H1 (cell line): ENCODE results near the gene TYRO3. TPM values are rescaled to one million over a fixed set of nuclear protein-coding genes. Genes with fewer than 3 reads are reported as not detected.
"Not testable (repeated sequence)": the region's sequence is repeated elsewhere in the genome, so short reads cannot be mapped to it uniquely, and the experiment has no call there.

ENCODE experiments used
- CTCF ChIA-PET: fragments of 300-600 bp; sonication (Branson Sonifier 250); formaldehyde crosslinking; loops from one replicate; lab custom pipeline; 2021; ENCODE audit not compliant: partially characterized antibody; lab: Charles Lee
- POLR2A ChIA-PET: fragments of 300-600 bp; sonication (Branson Sonifier 250); formaldehyde crosslinking; loops from one replicate; lab custom pipeline; 2021; ENCODE audit warnings: inconsistent platforms; ENCODE audit not compliant: partially characterized antibody; lab: Charles Lee
- DNase-seq, 2 experiments: peaks; one replicate each; pipeline versions ENCODE4 v3.0.0 to v3.0.0-alpha.2; 2010 to 2022; ENCODE audit warnings: low spot score in 2 of 2, low read depth in 1 of 2, mixed read lengths in 1 of 2
- FAIRE-seq: peaks from 2 replicates; lab custom pipeline; 2011; peaks lifted over from hg19 to GRCh38; lab: Jason Lieb, UNC
- H2AFZ ChIP-seq: 2 replicates; pipeline ENCODE4 v1.8.1; 2012; ENCODE audit warnings: low read length, inconsistent platforms
- H2AK5ac ChIP-seq: 2 replicates; pipeline ENCODE4 v1.6.1; 2013; ENCODE audit warnings: low read depth, low read length
- H2BK120ac ChIP-seq: replicated peaks from 2 replicates; pipeline ENCODE3; 2013; ENCODE audit warnings: low read depth, low read length, inconsistent platforms
- H2BK12ac ChIP-seq: 2 replicates; pipeline ENCODE4 v1.6.1; 2013; ENCODE audit warnings: low read depth, low read length
- H2BK15ac ChIP-seq: 2 replicates; pipeline ENCODE4 v1.6.1; 2013; ENCODE audit warnings: low read length
- H2BK20ac ChIP-seq: 2 replicates; pipeline ENCODE4 v1.6.1; 2013; ENCODE audit warnings: low read length
- H2BK5ac ChIP-seq: 2 replicates; pipeline ENCODE4 v1.6.1; 2013; ENCODE audit warnings: low read depth, low read length
- H3K14ac ChIP-seq: 2 replicates; pipeline ENCODE4 v1.6.1; 2013; ENCODE audit warnings: inconsistent platforms; ENCODE audit not compliant: insufficient read length
- H3K18ac ChIP-seq: 2 replicates; pipeline ENCODE4 v1.6.1; 2013; ENCODE audit warnings: low read length; ENCODE audit errors: extremely low read depth
- H3K23ac ChIP-seq: 2 replicates; pipeline ENCODE4 v1.6.1; 2013; ENCODE audit warnings: inconsistent platforms; ENCODE audit not compliant: insufficient read length
- H3K23me2 ChIP-seq: 2 replicates; pipeline ENCODE4 v1.6.1; 2013; ENCODE audit warnings: low read depth, low read length
- H3K27ac ChIP-seq: 2 replicates; pipeline ENCODE4 v1.6.1; 2011; ENCODE audit warnings: low read depth, low read length, inconsistent platforms
- H3K27me3 ChIP-seq, 4 experiments: replicated peaks in 1 of 4; 1 replicate in 1 of 4; 2 replicates in 3 of 4; pipeline versions ENCODE4 v1.6.1 to v1.8.1; 2011 to 2013; ENCODE audit warnings: low read length in 3 of 4, mild to moderate bottlenecking in 3 of 4, inconsistent platforms in 2 of 4, mixed read lengths in 2 of 4, moderate library complexity in 1 of 4; ENCODE audit not compliant: control insufficient read depth in 3 of 4, insufficient read depth in 3 of 4; ENCODE audit errors: extremely low read depth in 1 of 4
- H3K36me3 ChIP-seq, 4 experiments: 2 replicates each; pipeline versions ENCODE4 v1.6.1 to v1.8.1; 2011 to 2013; ENCODE audit warnings: mild to moderate bottlenecking in 4 of 4, low read length in 3 of 4, moderate library complexity in 2 of 4, control low read depth in 1 of 4, inconsistent platforms in 1 of 4; ENCODE audit not compliant: insufficient read depth in 4 of 4, control insufficient read depth in 2 of 4
- H3K4ac ChIP-seq: replicated peaks from 2 replicates; pipeline ENCODE3; 2013; ENCODE audit warnings: low read length, low read depth, mixed read lengths, inconsistent platforms; ENCODE audit not compliant: insufficient read length
- H3K4me1 ChIP-seq, 4 experiments: replicated peaks in 1 of 4; 1 replicate in 1 of 4; 2 replicates in 3 of 4; pipeline versions ENCODE4 v1.6.1 to v1.8.1; 2011 to 2013; ENCODE audit warnings: low read length in 3 of 4, inconsistent platforms in 2 of 4, mixed read lengths in 1 of 4; ENCODE audit not compliant: insufficient read depth in 4 of 4, control insufficient read depth in 3 of 4
- H3K4me2 ChIP-seq, 2 experiments: 2 replicates each; pipeline versions ENCODE4 v1.6.1 to v1.8.1; 2011 to 2013; ENCODE audit warnings: low read depth in 2 of 2, low read length in 2 of 2, control low read depth in 1 of 2, inconsistent platforms in 1 of 2, mild to moderate bottlenecking in 1 of 2; ENCODE audit not compliant: insufficient read depth in 1 of 2
- H3K4me3 ChIP-seq, 4 experiments: fragments of 200-600, 300-600 bp in 1 of 4; sonication (generic), shearing (Covaris generic), sonication (Bioruptor Twin) in 1 of 4; 2 replicates each; pipeline versions ENCODE4 v1.5.1 to v1.8.1; 2011 to 2016; ENCODE audit warnings: low read length in 4 of 4, low read depth in 3 of 4, control low read depth in 2 of 4, inconsistent platforms in 2 of 4, mild to moderate bottlenecking in 2 of 4, mixed read lengths in 1 of 4, moderate library complexity in 1 of 4; ENCODE audit not compliant: insufficient read depth in 2 of 4; ENCODE audit errors: extremely low read depth in 1 of 4
- H3K56ac ChIP-seq: replicated peaks from 2 replicates; pipeline ENCODE3; 2013; ENCODE audit warnings: low read depth, mild to moderate bottlenecking, mixed read lengths, low read length, inconsistent platforms; ENCODE audit not compliant: insufficient read length
- H3K79me1 ChIP-seq: 2 replicates; pipeline ENCODE4 v1.6.1; 2013; ENCODE audit warnings: low read depth, low read length, control low read depth
- H3K79me2 ChIP-seq, 2 experiments: 2 replicates each; pipeline versions ENCODE4 v1.6.1 to v1.8.1; 2012 to 2013; ENCODE audit warnings: low read length in 2 of 2, mild to moderate bottlenecking in 2 of 2, inconsistent platforms in 1 of 2; ENCODE audit not compliant: insufficient read depth in 2 of 2, control insufficient read depth in 1 of 2
- H3K9ac ChIP-seq, 4 experiments: replicated peaks in 1 of 4; 1 replicate in 1 of 4; 2 replicates in 3 of 4; pipeline versions ENCODE4 v1.6.1 to v1.8.1; 2011 to 2013; ENCODE audit warnings: low read depth in 3 of 4, low read length in 3 of 4, control low read depth in 2 of 4, mild to moderate bottlenecking in 2 of 4, moderate library complexity in 2 of 4, inconsistent platforms in 1 of 4; ENCODE audit errors: extremely low read depth in 1 of 4
- H3K9me3 ChIP-seq, 2 experiments: 2 replicates each; pipeline versions ENCODE4 v1.6.1 to v1.8.1; 2012 to 2013; ENCODE audit warnings: mild to moderate bottlenecking in 2 of 2, moderate library complexity in 2 of 2, control low read depth in 1 of 2, inconsistent platforms in 1 of 2, low read depth in 1 of 2, low read length in 1 of 2, mixed read lengths in 1 of 2; ENCODE audit not compliant: insufficient read depth in 2 of 2
- H4K20me1 ChIP-seq, 2 experiments: replicated peaks in 1 of 2; 2 replicates each; pipeline versions ENCODE3 to v1.8.1; 2011 to 2013; ENCODE audit warnings: inconsistent platforms in 2 of 2, low read length in 2 of 2, mild to moderate bottlenecking in 1 of 2; ENCODE audit not compliant: insufficient read depth in 2 of 2, control insufficient read depth in 1 of 2
- H4K5ac ChIP-seq: 2 replicates; pipeline ENCODE4 v1.6.1; 2013; ENCODE audit warnings: low read length, low read depth, mixed read lengths, inconsistent platforms; ENCODE audit not compliant: insufficient read length
- H4K8ac ChIP-seq: 2 replicates; pipeline ENCODE4 v1.8.0; 2013; ENCODE audit warnings: mild to moderate bottlenecking, moderate library complexity, low read length, inconsistent platforms; ENCODE audit not compliant: insufficient read depth; ENCODE audit errors: extremely low read depth
- H4K91ac ChIP-seq: replicated peaks from 2 replicates; pipeline ENCODE3; 2013; ENCODE audit warnings: low read length, mixed read lengths, inconsistent platforms; ENCODE audit not compliant: insufficient read length
- WGBS, 2 experiments: shearing (Covaris generic) in 1 of 2; methylation state at CpG; one replicate each; pipeline versions ENCODE4 v1.1.6 to v1.1.7; 2013 to 2015; ENCODE audit warnings: low lambda C conversion rate in 2 of 2, mixed read lengths in 2 of 2, inconsistent platforms in 1 of 2, low coverage in 1 of 2, missing lambda C conversion rate in 1 of 2; ENCODE audit not compliant: insufficient replicate concordance in 2 of 2, insufficient coverage in 1 of 2, insufficient read length in 1 of 2; ENCODE audit errors: extremely low coverage in 1 of 2, missing lambda C conversion rate in 1 of 2; 5-methylcytosine and 5-hydroxymethylcytosine counted together
- polyA plus RNA-seq, 7 experiments: library from polyadenylated mRNA; depleted of rRNA in 3 of 7; stranded (reverse) in 5 of 7; unstranded in 2 of 7; fragments of >200 nt in 5 of 7; fragments of 200-250 nt in 2 of 7; gene quantifications; 1 replicate in 5 of 7; 2 replicates in 1 of 7; 4 replicates in 1 of 7; pipeline versions ENCODE4 v1.2.1 to v1.2.3, GENCODE V29; 2011 to 2013; ENCODE audit warnings: missing spikeins in 2 of 7, mixed read lengths in 2 of 7
- total RNA-seq: library from RNA; stranded (reverse); fragmentation: NEBNext Ultra II Directional; extraction: Animal tissue kit (Norgen Biotek cat#: 25700); gene quantifications from 2 replicates; pipeline ENCODE4 v1.2.1, GENCODE V29; 2021

Gene TYRO3
- total and polyA plus RNA-seq, 2 of the 8 experiments (the other 6 are each of a cell fraction or from before 2014, with no cell fraction given), result 82.7 to 98.8 TPM

- H3K9ac ChIP-seq, H3K14ac ChIP-seq, H3K79me2 ChIP-seq, FAIRE-seq, H2BK15ac ChIP-seq, H3K18ac ChIP-seq, H2BK5ac ChIP-seq, H3K36me3 ChIP-seq, H4K91ac ChIP-seq, H2BK20ac ChIP-seq, H3K56ac ChIP-seq, H3K27ac ChIP-seq, H3K79me1 ChIP-seq, H3K4ac ChIP-seq, H3K27me3 ChIP-seq, H2BK120ac ChIP-seq, H3K9me3 ChIP-seq, H2AK5ac ChIP-seq, H4K20me1 ChIP-seq, H2AFZ ChIP-seq, H3K4me2 ChIP-seq, H4K5ac ChIP-seq, H2BK12ac ChIP-seq, H4K8ac ChIP-seq, H3K23me2 ChIP-seq, H3K23ac ChIP-seq, DNase-seq, H3K4me3 ChIP-seq, H3K4me1 ChIP-seq: not testable (repeated sequence)
- ChIA-PET POLR2A (interaction anchor here (0.6 to 29.7 kb wide), 6 partner anchors 8 to 35 kb away, joined by 3 to 643 read pairs (median 8); partner anchors contain the start of gene TYRO3), CTCF (interaction anchor here (0.7 to 2.2 kb wide), 7 partner anchors 9 to 225 kb away, joined by 3 to 9 read pairs (median 5); no protein-coding TSS in a partner anchor)
- WGBS, 2 experiments, result 91% methylated on average over 14 of the region's 14 CpGs; no CpG with 5 or more reads in 1 of the 2 experiments
Measured at GRCh38 chr15:41586531-41587282, 27.7 kb downstream of the TYRO3 start.
